GM10248 (cell line): ENCODE measurements around the gene MTMR12.
A peak's percentile ranks its signal among the peaks of the same experiment; 100 is the strongest.

ENCODE experiments used
- CTCF ChIA-PET: fragments of 300-600 bp; sonication (Branson Sonifier 250); formaldehyde crosslinking; extraction: SDS; loops from one replicate; lab custom pipeline; 2021; ENCODE audit warnings: antibody characterized with exemption; lab: Yijun Ruan, JAX
- POLR2A ChIA-PET: fragments of 350-650 bp; sonication (Branson Sonifier 250); formaldehyde crosslinking; extraction: SDS; loops from one replicate; lab custom pipeline; 2020; ENCODE audit warnings: antibody characterized with exemption; lab: Yijun Ruan, JAX
- DNase-seq: peaks from one replicate; pipeline ENCODE4 v3.0.0; 2012; ENCODE audit errors: extremely low spot score
- CTCF ChIP-seq: IDR thresholded peaks from 2 replicates; pipeline ENCODE4 v1.5.1; 2012; ENCODE audit warnings: mild to moderate bottlenecking, low read depth; ENCODE audit errors: extremely low read depth, missing control alignments, control extremely low read depth

Gene MTMR12

GRCh38 chr5:32278406-32278805 lies 34.3 kb downstream of the MTMR12 start:
- no peak for DNase-seq
- TF ChIP-seq CTCF = no peak
- CTCF ChIA-PET = interaction anchor here (1.5 to 5.4 kb wide), 3 partner anchors 46 to 312 kb away, joined by 4 to 21 read pairs (median 5); no protein-coding TSS in a partner anchor
- POLR2A ChIA-PET = no interaction called here

- ChIA-PET POLR2A (interaction anchor here (0.5 kb wide), 1 partner anchor 67 kb away, joined by 6 read pairs; no protein-coding TSS in a partner anchor), CTCF (interaction anchor here (0.9 to 5.4 kb wide), 3 partner anchors 26 to 52 kb away, joined by 4 to 21 read pairs (median 5); no protein-coding TSS in a partner anchor)
- no peak for TF ChIP-seq CTCF
- DNase-seq = no peak
Measured at GRCh38 chr5:32277798-32278197, 34.9 kb downstream of the MTMR12 start.

- ChIA-PET POLR2A (interaction anchor here (0.6 kb wide), 1 partner anchor 81 kb away, joined by 3 read pairs; no protein-coding TSS in a partner anchor), CTCF (interaction anchor here (5.4 to 6.7 kb wide), 2 partner anchors 45 to 53 kb away, joined by 21 to 40 read pairs; no protein-coding TSS in a partner anchor)
- TF ChIP-seq CTCF = no peak
- DNase-seq = peak; percentile 53
Measured at GRCh38 chr5:32276173-32276853, 36.4 kb downstream of the MTMR12 start.

GRCh38 chr5:32275396-32275741 lies 37.4 kb downstream of the MTMR12 start:
- no peak for DNase-seq
- POLR2A ChIA-PET = no interaction called here
- CTCF ChIA-PET = interaction anchor here (1.1 to 6.7 kb wide), 6 partner anchors 9 to 54 kb away, joined by 3 to 40 read pairs (median 4); no protein-coding TSS in a partner anchor
- no peak for TF ChIP-seq CTCF

GRCh38 chr5:32274548-32275395 lies 38.0 kb downstream of the MTMR12 start:
- no peak for TF ChIP-seq CTCF
- ChIA-PET POLR2A (no interaction called here), CTCF (interaction anchor here (1.1 to 6.7 kb wide), 6 partner anchors 10 to 55 kb away, joined by 3 to 40 read pairs (median 4); no protein-coding TSS in a partner anchor)
- no peak for DNase-seq

GRCh38 chr5:32273821-32274220 lies 38.9 kb downstream of the MTMR12 start:
- DNase-seq = no peak
- POLR2A ChIA-PET = no interaction called here
- no peak for TF ChIP-seq CTCF
- CTCF ChIA-PET = interaction anchor here (1.0 to 6.7 kb wide), 7 partner anchors 10 to 55 kb away, joined by 3 to 40 read pairs (median 5); no protein-coding TSS in a partner anchor
